Ureter (tissue), 1 donor: Measurements from ENCODE around the gene PRR7. TPM values are rescaled to one million over a fixed set of nuclear protein-coding genes. Genes with fewer than 3 reads are reported as not detected.
"Not testable (repeated sequence)": the region's sequence is repeated elsewhere in the genome, so short reads cannot be mapped to it uniquely, and the experiment has no call there.

Experiments used
- DNase-seq: peaks from one replicate; pipeline ENCODE4 v3.0.0-alpha.2; 2020; ENCODE audit warnings: low spot score
- total RNA-seq: library from RNA; stranded (reverse); gene quantifications from one replicate; pipeline ENCODE4 v1.2.4, GENCODE V29; 2023
- donor health status: DM: yes; HTN: yes; CAD: no.

The PRR7 gene
- total RNA-seq, 1 donor from 2014 or later, result 2.6 TPM

DNA sequence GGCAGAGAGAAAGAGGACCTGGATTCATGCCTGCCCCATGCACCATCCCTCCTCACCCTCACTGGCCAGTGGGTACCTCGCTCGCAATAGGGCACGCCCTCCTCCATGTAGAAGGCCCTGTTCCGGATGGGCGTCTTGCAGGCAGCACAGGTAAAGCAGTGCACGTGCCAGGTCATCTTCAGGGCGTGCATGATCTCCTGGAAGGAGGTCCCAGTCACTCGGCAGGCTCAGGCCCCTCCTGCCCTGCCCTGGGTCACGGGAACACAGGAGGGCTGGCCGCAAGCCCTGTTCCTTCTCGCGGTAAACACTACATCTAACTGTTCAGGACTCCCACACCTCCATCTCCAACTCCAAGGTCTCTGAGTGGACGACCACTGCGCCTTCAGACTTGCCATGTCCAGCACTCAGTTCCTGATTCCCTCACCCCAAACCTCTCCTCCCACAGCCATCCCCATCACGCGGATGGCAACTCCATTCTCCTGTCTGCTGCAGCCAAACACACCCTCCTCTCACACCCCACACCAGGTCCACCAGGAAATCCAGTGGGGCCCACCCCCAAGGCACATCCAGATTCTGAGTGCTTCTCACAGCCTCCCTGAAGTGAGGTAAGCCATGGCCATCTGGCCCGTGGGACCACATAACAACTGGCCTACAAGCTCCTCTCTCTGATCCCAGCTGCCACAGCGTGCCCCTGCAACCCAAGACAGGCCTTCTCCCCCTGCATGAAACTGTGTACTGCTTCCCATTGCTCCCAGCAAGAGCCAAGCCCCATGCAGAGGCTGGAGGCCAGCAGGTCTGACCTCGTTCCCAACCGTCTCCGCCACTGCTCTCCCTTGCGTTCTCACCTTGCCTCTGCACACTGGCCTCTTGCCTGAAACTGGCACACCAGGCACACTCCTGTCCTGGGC lies 37.6 kb downstream of the PRR7 start:
- DNase-seq, result no peak

DNA sequence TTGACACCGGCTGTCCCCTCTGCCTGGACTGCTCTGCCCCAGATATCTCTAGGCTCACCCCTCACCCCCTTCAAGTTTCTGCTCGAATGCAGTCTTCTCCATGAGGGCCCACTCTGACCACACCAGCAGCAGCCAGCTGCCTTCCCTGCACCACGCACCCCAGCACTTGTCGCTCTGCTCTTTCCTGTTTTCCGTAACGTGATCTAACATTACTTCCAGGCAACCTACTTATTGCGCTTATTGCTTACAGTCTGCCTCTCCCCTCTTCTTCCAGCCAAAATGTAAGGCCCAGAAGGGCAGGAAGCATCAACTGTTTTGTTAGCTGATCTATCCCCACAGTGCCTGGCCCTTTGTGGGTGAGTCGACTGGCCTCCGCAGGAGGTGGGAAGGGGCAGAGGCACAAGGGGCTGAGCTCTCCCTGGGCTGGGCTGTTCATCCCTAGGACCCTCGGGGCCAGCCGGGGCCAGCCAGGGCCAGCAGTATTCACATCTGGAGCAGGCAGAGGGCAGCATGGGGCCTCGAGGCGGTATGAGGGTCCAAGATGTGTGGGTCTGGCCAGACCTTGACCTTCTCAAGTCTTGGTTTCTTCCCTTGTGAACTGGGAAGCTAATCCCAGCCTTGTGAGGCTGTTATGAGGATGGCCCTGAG lies 38.4 kb downstream of the PRR7 start:
- no peak for DNase-seq

DNA sequence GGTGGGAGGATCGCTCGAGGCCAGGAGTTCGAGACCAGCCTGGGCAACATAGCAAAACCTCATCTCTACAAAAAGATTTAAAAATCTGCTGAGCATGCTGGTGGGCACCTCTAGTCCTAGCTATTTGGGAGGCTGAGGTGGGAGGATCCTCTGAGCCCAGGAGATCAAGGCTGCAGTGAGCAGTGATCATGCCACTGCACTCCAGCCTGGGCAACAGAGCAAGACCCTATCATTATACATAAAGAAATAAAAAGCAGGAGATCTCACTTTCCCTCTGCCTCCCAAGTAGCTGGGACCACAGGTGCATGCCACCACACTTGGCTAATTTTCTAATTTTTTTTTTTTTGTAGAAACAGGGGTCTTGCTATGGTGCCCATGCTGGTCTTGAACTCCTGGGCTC lies 39.1 kb downstream of the PRR7 start:
- not testable (repeated sequence) for DNase-seq

DNA sequence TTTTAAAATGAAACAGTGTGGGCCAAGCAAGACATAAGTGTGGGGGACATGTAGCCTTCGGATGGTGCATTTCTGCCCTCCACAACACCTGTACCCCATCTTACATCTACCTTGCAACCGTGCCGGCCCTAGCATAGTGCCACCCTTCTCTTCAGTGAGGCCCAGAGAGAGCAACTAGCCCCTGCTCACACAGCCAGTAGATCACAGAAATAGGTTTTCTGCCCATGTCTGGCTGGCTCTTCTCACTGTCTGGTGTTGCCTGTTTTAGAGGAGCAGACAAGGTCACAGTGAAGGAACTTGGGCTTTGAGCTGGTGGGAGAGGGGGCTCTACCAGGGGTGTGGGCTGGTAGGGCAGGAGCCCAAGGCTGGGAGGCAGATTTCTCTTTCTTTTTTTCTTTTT lies 39.6 kb downstream of the PRR7 start:
- no peak for DNase-seq

DNA sequence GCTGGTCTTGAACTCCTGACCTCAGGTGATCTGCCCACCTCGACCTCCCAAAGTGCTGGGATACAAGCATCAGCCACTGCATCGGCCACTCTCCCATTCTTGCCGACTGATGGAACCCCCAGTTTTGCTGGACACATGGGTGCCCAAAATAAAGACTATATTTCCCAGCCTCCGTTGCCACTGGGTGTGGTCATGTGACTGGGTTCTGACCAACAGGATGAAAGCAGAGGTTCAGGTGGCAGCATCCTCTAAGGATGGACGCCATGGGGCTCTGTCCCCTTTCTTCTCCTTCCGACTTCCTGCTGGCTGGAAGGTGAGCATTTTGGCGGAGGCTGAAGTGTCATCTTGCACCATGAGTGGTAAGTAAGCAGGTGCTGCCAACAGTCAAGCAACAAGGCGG lies 40.5 kb downstream of the PRR7 start:
- DNase-seq, result no peak

DNA sequence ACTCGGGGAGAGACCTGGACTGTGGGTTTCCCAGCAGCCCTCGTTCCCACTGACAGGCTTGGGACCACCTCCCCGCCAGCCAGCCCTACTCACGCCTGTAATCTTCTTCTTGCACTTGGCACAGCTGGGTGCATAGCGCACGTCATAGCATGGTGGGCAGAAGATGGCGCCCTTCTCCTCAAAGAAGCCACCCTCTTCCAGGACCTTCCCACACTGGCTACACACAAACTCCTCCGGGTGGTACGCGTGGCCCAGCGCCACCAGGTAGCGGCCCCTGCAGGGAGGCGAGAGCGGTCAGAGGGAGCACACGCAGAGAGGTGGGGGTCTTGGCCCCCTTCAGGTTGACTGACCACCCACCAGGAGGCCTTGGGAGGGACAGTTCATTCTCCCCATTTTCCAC lies 41.4 kb downstream of the PRR7 start:
- DNase-seq, result no peak

DNA sequence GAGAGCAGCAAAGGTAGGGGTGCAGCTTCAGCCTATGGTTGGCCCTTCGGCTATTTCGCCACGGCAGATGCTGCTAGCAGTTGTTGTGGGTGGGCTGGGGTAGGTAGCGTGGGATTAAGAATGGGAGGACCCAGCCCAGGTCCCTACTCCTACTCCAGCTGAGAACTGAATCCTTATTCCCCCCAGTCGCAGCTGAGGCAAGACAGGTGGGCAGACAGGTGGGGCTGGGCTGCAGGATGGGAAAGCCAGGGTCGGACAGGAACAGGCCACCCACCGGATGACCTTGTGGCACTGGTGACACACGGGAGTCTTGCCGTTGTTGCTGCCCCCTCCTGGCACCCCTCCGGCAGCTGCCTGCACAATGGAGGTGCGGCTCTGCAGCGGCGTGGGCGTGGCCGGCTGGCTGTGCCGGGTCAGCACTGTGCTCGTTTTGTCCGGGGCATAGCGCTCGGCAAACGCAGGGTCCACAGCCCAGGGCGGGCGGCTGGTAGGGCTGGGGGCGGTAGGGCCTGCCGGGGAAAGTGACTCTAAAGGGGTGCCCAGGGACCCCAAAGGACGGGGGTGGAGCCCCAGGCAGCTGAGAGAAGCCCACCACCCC lies 42.6 kb downstream of the PRR7 start:
- DNase-seq, result no peak

DNA sequence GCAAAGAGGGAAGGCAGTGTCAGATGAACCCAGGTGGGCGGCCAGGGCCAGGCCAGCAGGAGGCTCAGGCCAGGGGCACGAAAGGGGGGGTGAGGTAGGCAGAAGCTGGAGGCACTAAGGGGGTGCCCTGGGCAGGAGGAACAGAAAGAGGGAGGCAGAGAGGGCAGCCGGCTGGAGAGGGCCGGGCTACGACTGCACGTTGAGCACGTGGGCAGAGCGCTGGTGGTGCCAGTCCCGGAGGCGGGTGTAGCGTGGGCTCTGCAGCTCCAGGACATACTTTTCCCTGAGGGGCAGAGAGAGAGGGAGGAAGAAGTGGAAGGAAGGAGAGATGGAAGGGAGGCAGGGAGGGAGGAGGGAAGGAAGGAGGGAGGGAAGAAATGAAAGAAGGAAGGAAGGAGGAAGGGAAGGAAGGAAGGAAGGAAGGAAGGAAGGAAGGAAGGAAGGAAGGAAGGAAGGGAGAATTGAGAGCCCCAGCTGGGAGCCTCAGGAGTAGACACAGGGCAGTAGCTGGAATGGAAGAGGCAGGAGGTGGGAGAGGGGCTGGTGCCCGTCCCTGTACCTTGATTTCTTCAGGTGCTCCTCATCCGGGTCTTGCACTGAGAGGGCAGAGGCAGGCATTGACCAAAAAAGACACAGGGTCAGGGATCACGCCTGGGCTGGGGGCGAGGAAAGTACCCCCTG lies 43.8 kb downstream of the PRR7 start:
- no peak for DNase-seq

DNA sequence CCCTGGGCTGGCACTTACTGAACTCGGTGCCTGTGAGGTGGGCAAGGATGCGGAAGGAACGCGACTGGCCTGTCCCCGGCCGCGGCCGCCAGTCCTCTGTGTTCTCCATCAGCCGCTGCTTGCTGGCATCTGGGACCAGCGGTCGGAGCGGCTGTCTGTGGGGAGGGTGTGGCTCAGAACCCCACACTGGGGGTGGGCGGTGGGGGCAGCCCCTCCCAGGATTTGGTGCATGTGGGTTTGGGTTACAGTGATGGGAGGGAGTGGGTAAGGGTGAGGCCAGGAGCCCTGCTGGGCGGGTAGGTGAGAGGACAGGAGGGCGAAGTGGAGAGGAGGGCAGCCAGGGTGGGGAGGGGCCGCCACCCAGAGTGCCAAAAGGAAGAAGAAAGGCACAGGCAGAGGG lies 44.4 kb downstream of the PRR7 start:
- no peak for DNase-seq

DNA sequence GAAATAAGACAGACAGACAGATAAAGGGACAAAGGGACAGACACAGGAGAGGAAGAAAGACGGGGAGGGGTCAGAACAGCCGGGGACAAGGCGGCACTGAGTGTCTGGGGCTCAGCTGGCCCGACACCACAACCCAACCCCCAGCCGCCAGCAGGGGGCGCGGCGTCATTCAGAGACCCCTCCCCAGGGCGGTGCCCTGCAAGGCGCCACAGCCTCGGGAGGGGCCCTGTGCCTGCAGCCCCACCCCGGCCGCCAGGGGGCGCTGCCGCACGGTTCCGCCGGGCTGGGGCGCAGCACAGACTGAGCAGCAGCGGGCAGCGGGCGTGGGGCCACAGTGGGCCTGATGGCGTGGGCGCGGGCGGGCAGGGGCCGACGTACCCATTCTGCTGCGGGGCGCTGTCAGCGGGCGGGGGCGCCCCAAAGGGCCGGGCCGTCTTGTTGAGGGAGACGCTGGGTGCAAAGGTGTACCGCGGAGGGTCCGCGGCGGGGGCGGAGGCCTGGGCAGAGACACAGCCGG lies 44.9 kb downstream of the PRR7 start:
- DNase-seq, result no peak

DNA sequence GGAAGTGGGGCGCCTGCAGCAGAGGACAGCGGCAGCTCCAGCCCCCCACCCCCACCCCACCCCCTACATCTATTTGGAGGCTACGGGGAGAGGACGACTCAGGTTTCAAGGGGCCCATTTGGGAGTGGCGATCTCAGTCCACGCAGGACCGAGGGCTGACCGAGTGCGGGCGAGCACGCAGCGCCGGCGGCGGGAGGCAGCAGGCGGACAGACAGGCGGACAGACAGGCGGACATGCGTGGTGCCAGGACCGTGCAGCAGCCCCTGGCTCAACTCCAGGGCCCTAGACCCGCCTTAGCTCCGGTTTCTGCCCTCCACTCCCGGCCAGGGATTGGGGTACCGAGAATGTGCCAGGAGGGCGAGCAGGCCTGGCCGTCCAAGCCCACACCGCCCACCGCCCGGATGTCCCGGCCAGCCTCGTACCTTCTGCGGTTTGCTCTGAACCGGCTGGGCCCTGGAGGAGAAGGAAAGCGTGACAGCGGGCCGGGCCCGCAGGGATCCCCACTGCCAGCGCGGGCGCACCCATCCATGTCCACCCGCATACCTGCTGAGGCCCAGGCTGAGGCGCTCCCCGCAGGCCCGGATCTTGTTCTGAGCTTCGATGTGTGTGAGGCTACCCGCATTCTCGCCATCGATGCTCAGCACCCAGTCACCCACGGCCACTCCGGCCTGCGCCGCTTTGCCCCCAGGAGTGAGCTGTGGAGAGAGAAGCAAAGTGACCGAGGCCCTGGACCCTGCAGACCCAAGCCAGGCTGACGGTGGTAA lies 45.6 kb downstream of the PRR7 start:
- DNase-seq, result no peak

DNA sequence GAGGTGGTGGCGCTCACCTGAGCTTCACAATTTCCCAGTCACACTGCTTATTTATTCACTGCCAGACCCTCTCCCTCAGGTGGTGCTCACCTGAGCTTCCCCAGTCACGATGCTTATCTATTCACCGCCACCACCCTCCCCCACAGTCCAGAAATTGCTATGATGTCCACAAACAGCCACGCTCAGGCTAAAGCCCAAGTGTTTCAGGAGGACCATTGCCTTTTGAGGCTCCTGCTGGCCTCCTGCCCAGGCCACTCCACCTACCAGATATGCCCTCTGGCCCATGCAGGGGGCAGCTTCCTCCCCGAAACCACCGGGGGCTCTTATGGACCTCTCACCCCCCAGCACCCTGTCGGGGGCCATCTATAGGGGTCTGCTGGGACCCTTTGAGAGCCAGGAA lies 46.2 kb downstream of the PRR7 start:
- no peak for DNase-seq

DNA sequence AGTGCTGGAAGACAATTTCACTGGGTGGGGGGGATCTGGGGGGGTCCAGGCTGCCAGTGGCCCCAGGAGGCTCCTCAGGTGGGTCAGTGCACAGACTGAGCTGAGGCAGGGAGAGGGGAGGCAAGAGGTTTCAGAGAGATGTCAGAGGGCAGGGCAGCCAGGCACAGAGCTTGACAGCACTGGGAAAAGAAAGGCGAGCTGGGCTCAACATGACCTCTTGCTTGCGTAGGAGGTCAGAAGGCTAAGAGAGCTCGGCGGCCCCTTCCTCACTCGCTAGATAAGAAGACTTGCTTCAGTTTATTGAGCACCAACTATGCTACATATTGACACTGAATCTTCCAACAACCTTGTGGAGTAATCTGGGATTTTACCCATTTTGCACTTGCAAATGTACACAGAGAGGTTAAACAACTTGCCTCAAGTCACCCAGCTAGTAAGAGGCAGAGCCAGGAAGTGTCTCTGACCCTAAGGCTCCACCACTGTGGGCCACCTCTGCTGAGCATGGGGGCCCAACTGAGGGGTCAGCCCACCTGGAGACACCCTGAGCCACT lies 47.3 kb downstream of the PRR7 start:
- no peak for DNase-seq

DNA sequence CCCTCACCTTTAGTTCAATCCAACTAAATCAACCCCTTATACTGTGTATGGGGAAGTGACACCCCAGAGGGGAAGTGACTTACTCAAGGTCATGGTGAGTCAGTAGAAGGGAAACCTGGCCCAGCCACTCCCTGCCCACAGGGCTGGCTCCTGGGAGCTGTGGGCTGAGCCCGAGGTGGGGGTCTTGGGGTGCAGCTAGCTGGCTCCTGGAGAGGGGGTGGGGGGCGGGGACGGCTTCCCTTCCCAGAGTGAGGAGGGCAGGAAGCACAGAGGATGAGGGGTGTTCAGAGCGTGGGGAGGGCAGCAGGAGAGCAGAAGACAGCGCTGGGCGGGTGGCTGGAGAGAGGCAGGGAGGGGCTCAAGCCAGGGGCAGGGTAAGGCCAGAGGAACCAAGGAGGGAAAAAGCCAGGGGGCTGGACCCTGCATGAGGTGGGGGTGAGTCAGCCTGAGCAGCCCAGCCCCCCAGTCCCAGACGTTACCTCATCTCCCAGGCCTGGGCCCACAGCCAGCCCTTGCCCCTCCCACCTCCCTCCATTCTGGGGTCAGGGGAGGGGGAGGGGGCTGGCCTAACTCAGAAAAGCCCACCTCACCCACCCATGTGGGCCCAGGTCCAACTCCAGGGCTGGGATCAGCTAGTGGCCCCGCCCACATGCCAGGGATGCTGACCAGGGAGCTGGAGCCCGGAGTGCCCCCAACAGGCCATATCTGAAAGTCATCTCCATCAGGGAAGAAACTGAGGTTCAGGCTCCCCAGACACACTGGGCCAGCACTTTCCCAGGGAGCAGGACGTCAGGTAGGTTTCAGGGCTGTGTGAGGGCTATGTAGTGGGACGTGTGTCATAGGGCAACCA lies 48.0 kb downstream of the PRR7 start:
- peak; percentile 81 for DNase-seq

DNA sequence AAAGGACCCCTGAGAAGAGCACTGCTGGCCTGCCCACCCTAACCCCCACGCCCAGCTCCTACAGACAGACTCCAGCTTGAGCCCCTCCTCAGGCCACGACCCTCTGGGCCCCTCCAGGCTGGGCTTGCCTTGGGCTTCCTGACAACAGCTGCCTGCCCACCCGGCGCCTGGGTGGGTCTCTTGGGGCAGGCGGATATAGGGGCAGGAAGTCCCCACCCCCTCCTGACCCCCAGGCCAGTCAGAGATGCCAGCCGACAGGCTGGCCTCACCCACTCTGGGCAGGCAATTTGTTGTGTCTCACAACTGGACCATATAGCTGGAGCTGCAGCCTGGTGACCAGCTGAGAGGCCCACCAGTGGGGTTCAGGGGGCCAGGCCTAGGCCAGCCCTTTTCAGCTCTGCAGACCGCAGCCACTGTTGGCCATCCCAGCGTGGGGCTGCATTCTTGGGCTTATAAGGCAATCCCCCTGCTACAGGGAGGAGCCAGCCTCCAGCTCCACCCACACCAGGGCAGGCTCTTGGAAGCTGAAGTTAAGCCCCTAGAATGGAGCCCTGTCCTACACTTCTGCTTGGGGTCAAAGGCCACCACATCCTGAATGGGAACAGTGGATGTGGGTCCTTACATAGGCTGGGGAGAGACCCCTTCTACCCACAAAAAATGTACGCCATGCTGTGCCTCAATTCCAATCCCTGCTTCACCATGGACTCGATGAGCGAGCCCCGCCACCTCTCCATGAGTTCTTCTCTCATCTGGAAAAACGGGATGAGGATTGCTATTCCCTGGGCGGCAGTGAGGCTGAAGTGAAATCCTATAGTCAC lies 48.8 kb downstream of the PRR7 start:
- DNase-seq, result peak; percentile 81

DNA sequence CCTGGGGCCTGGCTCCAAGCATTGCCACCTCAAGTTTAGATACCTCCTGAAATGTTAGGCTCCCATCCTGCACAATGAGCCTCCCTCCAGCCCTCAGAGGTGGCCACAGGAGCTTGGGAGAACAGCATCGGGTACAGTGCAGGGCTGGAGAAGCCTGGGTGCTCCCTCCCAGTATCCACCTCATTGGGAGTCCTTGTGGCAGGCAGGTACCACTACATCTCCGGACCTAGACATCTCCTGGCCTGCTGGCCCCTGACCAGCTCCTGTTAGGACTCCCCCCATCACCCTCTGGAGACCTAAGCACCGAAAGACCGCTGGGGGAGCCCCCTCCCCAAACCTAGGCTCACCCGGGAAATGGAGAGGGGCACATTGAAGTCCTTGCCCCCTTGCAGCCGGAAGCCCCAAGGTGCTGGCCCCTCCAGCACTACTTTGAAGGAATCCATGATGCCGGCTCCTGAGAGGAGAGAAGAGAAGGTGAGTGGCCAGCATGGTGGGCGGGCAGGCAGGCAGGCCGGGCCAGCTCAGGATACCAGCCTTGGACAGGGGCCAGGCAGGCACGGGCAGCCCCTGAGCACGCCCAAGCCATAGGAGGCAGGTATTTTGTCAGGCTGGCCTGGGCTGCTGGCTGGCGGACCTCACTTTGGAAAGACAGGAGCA lies 49.6 kb downstream of the PRR7 start:
- DNase-seq, result no peak

DNA sequence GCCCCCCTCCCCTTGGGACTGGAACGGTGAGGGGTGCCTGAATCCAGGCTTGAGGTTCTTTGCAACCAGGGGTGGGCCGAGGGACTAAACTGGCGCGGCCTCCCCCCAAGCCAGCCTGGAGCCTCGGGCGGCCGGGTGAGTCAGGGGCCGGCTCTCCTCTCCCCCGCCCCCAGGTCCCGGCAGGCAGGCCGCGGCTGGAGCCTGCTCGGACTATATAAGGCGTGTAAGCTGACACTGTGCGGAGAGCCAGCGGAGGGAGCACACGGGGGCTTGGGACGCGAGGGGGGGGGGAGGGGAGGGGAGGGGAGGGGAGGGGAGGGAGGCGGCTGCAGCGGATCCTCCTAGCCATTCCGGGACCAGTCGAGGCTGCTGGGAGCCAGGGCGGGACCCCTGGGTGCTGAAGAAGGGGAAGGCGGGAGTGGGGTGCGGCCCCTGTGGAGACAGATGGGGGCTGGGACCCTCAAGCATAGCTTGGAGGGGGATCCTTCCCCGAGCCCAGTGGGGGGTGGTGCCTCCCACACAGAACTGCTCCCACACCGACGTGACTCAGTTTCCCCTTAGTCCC lies 50.2 kb downstream of the PRR7 start:
- peak; percentile 86 for DNase-seq

DNA sequence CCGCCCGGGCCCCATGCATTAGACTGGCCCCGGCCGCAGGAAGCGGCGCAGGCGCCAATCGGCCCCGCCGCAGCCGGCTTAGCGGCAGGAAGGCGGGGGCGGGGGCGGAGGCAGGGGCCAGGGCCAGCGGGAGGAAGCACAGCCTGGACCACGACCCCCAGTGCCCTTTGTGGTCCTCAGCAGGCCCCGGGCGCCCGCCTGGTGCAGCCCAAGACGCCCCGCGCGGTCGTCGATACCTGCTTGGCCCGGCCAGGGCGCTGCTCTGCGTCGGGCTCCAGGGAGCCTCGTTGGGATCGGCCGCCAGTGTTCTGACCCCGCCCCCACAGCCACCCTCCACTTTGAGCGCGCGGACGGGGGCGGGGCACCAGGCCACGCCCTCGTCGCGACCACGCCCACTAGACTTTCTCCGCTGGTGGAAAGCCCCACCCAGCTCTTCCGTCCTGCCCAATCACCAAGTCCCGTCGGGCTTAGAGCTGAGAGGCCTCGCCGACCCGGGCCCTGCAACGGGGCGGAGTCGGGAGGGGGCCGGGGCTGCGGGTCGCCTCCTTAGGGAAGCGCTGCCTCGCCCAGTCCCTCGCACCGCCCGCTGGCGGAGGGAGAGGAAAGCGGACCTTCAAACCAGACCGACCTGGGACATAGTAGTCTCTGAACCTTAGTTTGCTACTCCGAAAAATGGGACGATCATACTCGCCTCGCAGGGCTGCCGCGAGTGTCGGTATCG lies 50.8 kb downstream of the PRR7 start, which contains the start of gene PDLIM7:
Gene PDLIM7 (minus strand): TSS at position 313 of the 721 bp plus-strand sequence. CDS start 1,092 bp downstream, outside the sequence.
- peak; percentile 96 for DNase-seq
